ENCODE measurements around the gene ADARB2. TPM values are rescaled to one million over a fixed set of nuclear protein-coding genes. Genes with fewer than 3 reads are reported as not detected.

ADARB2 gene
- total RNA-seq, 1 donor from 2014 or later = under 0.01 TPM

DNA sequence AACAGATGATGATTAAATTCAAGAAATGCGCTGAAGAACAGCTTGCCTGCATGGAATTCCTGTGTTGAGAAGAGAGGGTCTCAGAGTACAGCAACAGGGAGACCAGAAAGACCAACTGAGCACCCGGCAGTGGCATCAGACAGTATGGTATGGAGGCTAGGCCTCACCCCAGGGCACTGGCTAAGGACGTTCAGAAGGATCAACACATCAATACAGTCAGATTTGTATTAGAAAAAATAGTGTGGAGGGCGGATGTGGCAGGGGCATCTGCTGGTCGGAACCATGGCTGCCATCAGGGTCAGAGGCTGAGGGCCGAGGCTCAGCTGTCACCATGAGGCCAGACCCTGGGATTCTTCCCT lies 142.1 kb downstream of the ADARB2 start:
- peaks cover 0 to 5% (median 2%) of the 10 kb centered on the region in 3 donors for H3K27me3 ChIP-seq (ENCODE audit: control insufficient read depth in 3 of 3, insufficient read depth in 3 of 3, low read length in 3 of 3)
- H3K36me3 ChIP-seq (ENCODE audit: control insufficient read depth in 3 of 3, insufficient read depth in 3 of 3, low read length in 3 of 3) = no peaks in the 10 kb centered on the region
- no peaks in the 10 kb centered on the region for H3K4me1 ChIP-seq (ENCODE audit: control insufficient read depth in 3 of 3, insufficient read depth in 3 of 3, low read length in 3 of 3)
- no peak overlapping the region for H3K27ac ChIP-seq (ENCODE audit: low read depth, low read length)
- H3K9me3 ChIP-seq (ENCODE audit: control insufficient read depth in 3 of 3, low read length in 3 of 3) = peaks cover 0 to 4% (median 3%) of the 10 kb centered on the region in 3 donors
- no peak overlapping the region for H3K4me3 ChIP-seq (ENCODE audit: low read length in 3 of 3)
- no peak overlapping the region for H3K9ac ChIP-seq (ENCODE audit: low read depth in 1 of 3, low read length in 3 of 3)

DNA sequence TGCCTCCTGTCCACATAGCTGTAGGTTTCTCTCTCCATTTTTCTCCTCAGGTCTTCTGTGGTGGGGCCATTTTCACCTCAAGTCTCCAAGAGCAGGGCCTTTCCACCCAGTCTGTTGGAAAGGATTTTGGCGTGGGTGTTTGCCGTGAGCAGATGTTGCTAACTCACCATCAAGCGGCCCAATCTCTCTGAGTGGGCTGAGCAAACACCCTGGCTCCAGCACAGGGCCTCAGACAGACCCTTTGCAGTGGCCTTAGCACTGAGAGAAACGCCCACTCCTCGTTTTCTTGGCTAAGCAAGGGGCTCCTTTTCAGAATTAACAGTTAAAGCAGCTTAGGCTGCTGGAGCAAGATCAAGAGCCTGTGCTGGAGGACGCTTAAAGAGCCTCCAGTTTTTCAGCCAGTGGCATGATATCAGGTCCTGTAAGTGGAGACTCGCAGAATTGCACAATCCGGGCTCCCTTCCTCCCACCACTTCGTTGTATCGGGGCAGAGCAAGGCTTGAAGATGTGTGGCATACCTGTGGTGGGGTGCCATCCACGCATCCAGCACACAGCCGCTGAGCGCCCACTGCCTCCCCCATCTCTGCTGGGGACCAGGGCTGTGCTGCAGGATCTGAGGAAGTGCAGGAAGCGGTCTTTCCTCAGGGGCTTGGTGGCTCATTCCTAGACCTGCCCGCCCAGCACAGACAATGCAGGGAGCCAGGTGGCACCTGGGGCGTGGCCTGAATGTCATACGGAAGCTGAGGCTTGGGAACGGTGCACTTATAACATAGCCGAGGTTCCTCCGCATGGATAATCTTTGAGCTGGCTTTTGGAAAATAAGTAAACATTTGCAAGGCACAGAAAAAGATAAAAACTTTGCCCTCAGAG lies 142.7 kb downstream of the ADARB2 start:
- no peak overlapping the region for H3K9ac ChIP-seq (ENCODE audit: low read depth in 1 of 3, low read length in 3 of 3)
- H3K9me3 ChIP-seq (ENCODE audit: control insufficient read depth in 3 of 3, low read length in 3 of 3) = peaks cover 0 to 4% (median 3%) of the 10 kb centered on the region in 3 donors
- no peaks in the 10 kb centered on the region for H3K4me1 ChIP-seq (ENCODE audit: control insufficient read depth in 3 of 3, insufficient read depth in 3 of 3, low read length in 3 of 3)
- H3K36me3 ChIP-seq (ENCODE audit: control insufficient read depth in 3 of 3, insufficient read depth in 3 of 3, low read length in 3 of 3) = no peaks in the 10 kb centered on the region
- H3K4me3 ChIP-seq (ENCODE audit: low read length in 3 of 3) = no peak overlapping the region
- H3K27ac ChIP-seq (ENCODE audit: low read depth, low read length) = no peak overlapping the region
- peaks cover 0 to 5% (median 2%) of the 10 kb centered on the region in 3 donors for H3K27me3 ChIP-seq (ENCODE audit: control insufficient read depth in 3 of 3, insufficient read depth in 3 of 3, low read length in 3 of 3)

DNA sequence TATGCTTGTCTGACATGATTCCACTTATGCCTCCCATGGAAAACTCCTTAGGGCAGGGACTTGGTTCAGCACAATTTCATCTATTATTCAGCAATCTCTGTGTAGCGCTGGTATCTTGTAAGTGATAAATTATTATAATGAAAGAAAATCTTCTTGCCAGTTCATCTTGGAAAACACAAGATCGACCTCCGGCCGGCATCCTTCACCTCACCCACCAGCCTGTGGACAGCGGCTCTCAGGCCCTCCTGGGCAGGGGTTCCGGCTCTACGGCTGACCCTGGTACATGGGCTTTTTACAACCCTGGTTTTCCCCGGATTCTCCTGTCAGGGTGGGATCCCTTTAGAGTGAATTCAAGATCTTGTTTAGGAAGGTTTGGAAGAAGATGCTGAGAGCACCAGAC lies 145.6 kb downstream of the ADARB2 start:
- H3K9ac ChIP-seq (ENCODE audit: low read depth in 1 of 3, low read length in 3 of 3) = no peak overlapping the region
- peaks cover 0 to 4% (median 2%) of the 10 kb centered on the region in 3 donors for H3K27me3 ChIP-seq (ENCODE audit: control insufficient read depth in 3 of 3, insufficient read depth in 3 of 3, low read length in 3 of 3)
- H3K4me1 ChIP-seq (ENCODE audit: control insufficient read depth in 3 of 3, insufficient read depth in 3 of 3, low read length in 3 of 3) = no peaks in the 10 kb centered on the region
- H3K9me3 ChIP-seq (ENCODE audit: control insufficient read depth in 3 of 3, low read length in 3 of 3) = peaks cover 0 to 3% (median 2%) of the 10 kb centered on the region in 3 donors
- no peaks in the 10 kb centered on the region for H3K36me3 ChIP-seq (ENCODE audit: control insufficient read depth in 3 of 3, insufficient read depth in 3 of 3, low read length in 3 of 3)
- no peak overlapping the region for H3K27ac ChIP-seq (ENCODE audit: low read depth, low read length)
- H3K4me3 ChIP-seq (ENCODE audit: low read length in 3 of 3) = no peak overlapping the region

DNA sequence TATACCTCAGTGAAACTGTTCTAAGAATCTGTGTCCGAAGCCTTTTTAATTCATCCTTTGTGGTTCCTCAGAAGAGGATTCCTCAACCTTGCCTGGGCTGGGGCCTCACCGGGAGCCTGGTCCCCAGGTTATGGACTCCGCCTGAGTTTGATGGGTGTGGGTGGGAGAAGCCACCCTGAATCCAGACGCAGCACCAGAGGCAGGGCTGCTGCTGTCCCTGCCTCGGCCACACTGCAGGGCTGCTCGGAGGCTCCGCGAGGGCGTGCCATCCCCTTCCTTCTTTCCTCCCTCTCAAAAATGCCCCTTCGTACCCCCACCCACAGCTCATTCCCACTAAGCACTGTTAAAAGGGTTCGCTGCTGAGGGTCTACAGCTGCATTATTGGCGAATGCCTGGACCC lies 146.3 kb downstream of the ADARB2 start:
- Histone ChIP-seq H3K4me3 (ENCODE audit: low read length in 3 of 3) (no peak overlapping the region), H3K4me1 (ENCODE audit: control insufficient read depth in 3 of 3, insufficient read depth in 3 of 3, low read length in 3 of 3) (no peaks in the 10 kb centered on the region), H3K27me3 (ENCODE audit: control insufficient read depth in 3 of 3, insufficient read depth in 3 of 3, low read length in 3 of 3) (peaks cover 0 to 2% (median 0%) of the 10 kb centered on the region in 3 donors), H3K36me3 (ENCODE audit: control insufficient read depth in 3 of 3, insufficient read depth in 3 of 3, low read length in 3 of 3) (no peaks in the 10 kb centered on the region), H3K9me3 (ENCODE audit: control insufficient read depth in 3 of 3, low read length in 3 of 3) (peaks cover 0 to 3% (median 2%) of the 10 kb centered on the region in 3 donors), H3K9ac (ENCODE audit: low read depth in 1 of 3, low read length in 3 of 3) (no peak overlapping the region), H3K27ac (ENCODE audit: low read depth, low read length) (no peak overlapping the region)

DNA sequence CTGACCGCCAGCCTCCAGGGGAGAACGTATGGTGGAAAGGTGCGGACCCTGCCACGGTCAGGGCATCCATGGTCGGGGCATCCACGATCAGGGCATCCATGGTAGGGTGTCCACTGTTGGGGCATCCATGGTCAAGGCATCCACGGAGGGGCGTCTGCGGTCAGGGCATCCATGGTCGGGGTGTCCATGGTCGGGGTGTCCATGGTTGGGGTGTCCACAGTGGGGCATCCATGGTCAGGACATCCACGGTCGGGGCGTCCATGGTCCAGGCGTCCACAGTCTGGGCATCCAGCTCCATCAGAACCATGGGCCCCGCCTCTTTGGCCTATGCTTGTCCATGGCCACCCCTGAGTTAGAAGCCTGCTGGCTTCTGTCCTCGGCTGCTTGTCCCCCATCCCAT lies 148.1 kb downstream of the ADARB2 start:
- Histone ChIP-seq H3K9ac (ENCODE audit: low read depth in 1 of 3, low read length in 3 of 3) (no peak overlapping the region), H3K36me3 (ENCODE audit: control insufficient read depth in 3 of 3, insufficient read depth in 3 of 3, low read length in 3 of 3) (no peaks in the 10 kb centered on the region), H3K4me1 (ENCODE audit: control insufficient read depth in 3 of 3, insufficient read depth in 3 of 3, low read length in 3 of 3) (no peaks in the 10 kb centered on the region), H3K27me3 (ENCODE audit: control insufficient read depth in 3 of 3, insufficient read depth in 3 of 3, low read length in 3 of 3) (no peaks in the 10 kb centered on the region), H3K27ac (ENCODE audit: low read depth, low read length) (no peak overlapping the region), H3K4me3 (ENCODE audit: low read length in 3 of 3) (no peak overlapping the region), H3K9me3 (ENCODE audit: control insufficient read depth in 3 of 3, low read length in 3 of 3) (peaks cover 0 to 3% (median 2%) of the 10 kb centered on the region in 3 donors)

DNA sequence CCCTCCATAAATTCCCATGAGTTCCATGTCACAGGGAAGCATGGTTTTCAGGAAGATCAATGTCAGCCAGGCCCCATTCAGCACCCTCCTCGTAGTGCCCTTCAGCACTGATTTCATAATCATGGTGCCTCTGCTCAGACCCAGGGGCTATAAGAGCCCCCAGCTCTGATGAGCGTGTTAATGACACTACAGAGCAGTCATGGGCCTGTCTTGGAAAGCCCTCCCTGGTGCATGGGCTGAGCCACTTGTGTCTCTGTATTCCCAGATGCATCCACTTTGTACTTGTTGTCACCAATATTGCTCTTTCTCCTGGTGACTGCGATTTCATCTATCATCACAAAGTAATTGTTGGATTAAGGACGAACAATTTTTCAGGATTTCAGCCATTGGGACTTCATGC lies 154.6 kb downstream of the ADARB2 start:
- Histone ChIP-seq H3K27me3 (ENCODE audit: control insufficient read depth in 3 of 3, insufficient read depth in 3 of 3, low read length in 3 of 3) (peaks cover 0 to 11% (median 0%) of the 10 kb centered on the region in 3 donors), H3K9me3 (ENCODE audit: control insufficient read depth in 3 of 3, low read length in 3 of 3) (peaks cover 0 to under 1% (median 0%) of the 10 kb centered on the region in 3 donors), H3K4me3 (ENCODE audit: low read length in 3 of 3) (no peak overlapping the region), H3K9ac (ENCODE audit: low read depth in 1 of 3, low read length in 3 of 3) (no peak overlapping the region), H3K4me1 (ENCODE audit: control insufficient read depth in 3 of 3, insufficient read depth in 3 of 3, low read length in 3 of 3) (no peaks in the 10 kb centered on the region), H3K27ac (ENCODE audit: low read depth, low read length) (no peak overlapping the region), H3K36me3 (ENCODE audit: control insufficient read depth in 3 of 3, insufficient read depth in 3 of 3, low read length in 3 of 3) (no peaks in the 10 kb centered on the region)

DNA sequence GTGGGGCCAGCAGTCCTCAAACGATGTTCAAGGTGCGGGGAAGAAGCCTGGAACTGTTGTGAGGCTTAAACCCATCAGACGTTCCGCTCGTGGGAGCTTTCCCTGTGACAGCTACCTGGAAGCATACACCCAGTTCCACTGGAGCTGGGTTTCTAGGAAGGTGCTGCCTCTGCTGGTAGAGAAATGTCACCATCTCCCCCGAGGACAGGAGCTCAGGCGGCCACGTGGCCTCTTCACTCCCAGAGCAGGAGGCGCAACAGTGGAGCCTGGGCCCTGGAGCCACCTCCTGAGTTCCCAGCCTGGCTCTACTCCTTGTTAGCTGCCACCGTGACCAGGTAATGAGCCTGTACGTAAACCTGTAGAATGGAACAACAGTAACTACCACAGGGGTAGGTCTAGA lies 156.1 kb downstream of the ADARB2 start:
- Histone ChIP-seq H3K27me3 (ENCODE audit: control insufficient read depth in 3 of 3, insufficient read depth in 3 of 3, low read length in 3 of 3) (peaks cover 0 to 16% (median 0%) of the 10 kb centered on the region in 3 donors), H3K9ac (ENCODE audit: low read depth in 1 of 3, low read length in 3 of 3) (no peak overlapping the region), H3K4me1 (ENCODE audit: control insufficient read depth in 3 of 3, insufficient read depth in 3 of 3, low read length in 3 of 3) (no peaks in the 10 kb centered on the region), H3K9me3 (ENCODE audit: control insufficient read depth in 3 of 3, low read length in 3 of 3) (no peaks in the 10 kb centered on the region), H3K36me3 (ENCODE audit: control insufficient read depth in 3 of 3, insufficient read depth in 3 of 3, low read length in 3 of 3) (no peaks in the 10 kb centered on the region), H3K4me3 (ENCODE audit: low read length in 3 of 3) (no peak overlapping the region), H3K27ac (ENCODE audit: low read depth, low read length) (no peak overlapping the region)

DNA sequence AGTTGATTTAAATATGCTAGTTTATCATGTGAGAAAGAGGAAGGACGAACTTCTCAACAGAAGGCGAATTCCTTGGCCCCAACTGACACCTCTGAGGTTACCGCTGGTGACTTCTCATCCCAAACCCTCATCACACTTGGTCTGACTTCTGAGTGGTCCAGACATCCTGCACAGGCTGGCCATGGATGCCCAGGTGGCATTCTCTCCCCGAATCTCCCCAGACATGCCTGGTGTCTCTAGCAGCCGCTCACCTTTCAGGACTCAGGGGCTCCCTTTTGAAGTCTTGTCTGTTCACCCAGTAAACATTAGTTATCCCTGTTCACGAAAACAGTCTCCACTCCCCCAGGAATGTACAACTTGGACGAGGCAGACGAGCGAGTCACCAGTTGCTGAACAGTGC lies 157.7 kb downstream of the ADARB2 start:
- H3K27ac ChIP-seq (ENCODE audit: low read depth, low read length) = no peak overlapping the region
- H3K36me3 ChIP-seq (ENCODE audit: control insufficient read depth in 3 of 3, insufficient read depth in 3 of 3, low read length in 3 of 3) = no peaks in the 10 kb centered on the region
- H3K27me3 ChIP-seq (ENCODE audit: control insufficient read depth in 3 of 3, insufficient read depth in 3 of 3, low read length in 3 of 3) = peaks cover 0 to 16% (median 0%) of the 10 kb centered on the region in 3 donors
- H3K4me3 ChIP-seq (ENCODE audit: low read length in 3 of 3) = no peak overlapping the region
- H3K4me1 ChIP-seq (ENCODE audit: control insufficient read depth in 3 of 3, insufficient read depth in 3 of 3, low read length in 3 of 3) = no peaks in the 10 kb centered on the region
- no peak overlapping the region for H3K9ac ChIP-seq (ENCODE audit: low read depth in 1 of 3, low read length in 3 of 3)
- no peaks in the 10 kb centered on the region for H3K9me3 ChIP-seq (ENCODE audit: control insufficient read depth in 3 of 3, low read length in 3 of 3)

DNA sequence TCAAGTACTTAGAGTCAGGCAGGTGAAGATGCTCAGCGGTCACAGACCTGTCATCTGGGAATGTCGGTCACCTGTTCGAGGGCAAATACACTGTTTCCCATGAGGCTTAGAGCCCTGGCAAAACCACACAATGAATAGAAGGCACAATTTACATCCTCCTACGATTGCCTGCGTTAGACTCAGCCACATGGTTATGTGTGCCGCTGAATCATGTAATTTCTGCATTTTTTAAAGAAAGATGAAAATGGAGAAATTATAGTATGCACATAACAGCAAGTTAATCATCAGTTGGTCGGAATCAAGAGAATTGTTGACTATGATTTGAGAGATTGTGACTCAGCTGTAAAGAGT lies 158.2 kb downstream of the ADARB2 start:
- no peaks in the 10 kb centered on the region for H3K36me3 ChIP-seq (ENCODE audit: control insufficient read depth in 3 of 3, insufficient read depth in 3 of 3, low read length in 3 of 3)
- H3K27me3 ChIP-seq (ENCODE audit: control insufficient read depth in 3 of 3, insufficient read depth in 3 of 3, low read length in 3 of 3) = peaks cover 0 to 16% (median 0%) of the 10 kb centered on the region in 3 donors
- H3K9me3 ChIP-seq (ENCODE audit: control insufficient read depth in 3 of 3, low read length in 3 of 3) = no peaks in the 10 kb centered on the region
- H3K27ac ChIP-seq (ENCODE audit: low read depth, low read length) = no peak overlapping the region
- H3K4me1 ChIP-seq (ENCODE audit: control insufficient read depth in 3 of 3, insufficient read depth in 3 of 3, low read length in 3 of 3) = no peaks in the 10 kb centered on the region
- no peak overlapping the region for H3K4me3 ChIP-seq (ENCODE audit: low read length in 3 of 3)
- H3K9ac ChIP-seq (ENCODE audit: low read depth in 1 of 3, low read length in 3 of 3) = no peak overlapping the region

DNA sequence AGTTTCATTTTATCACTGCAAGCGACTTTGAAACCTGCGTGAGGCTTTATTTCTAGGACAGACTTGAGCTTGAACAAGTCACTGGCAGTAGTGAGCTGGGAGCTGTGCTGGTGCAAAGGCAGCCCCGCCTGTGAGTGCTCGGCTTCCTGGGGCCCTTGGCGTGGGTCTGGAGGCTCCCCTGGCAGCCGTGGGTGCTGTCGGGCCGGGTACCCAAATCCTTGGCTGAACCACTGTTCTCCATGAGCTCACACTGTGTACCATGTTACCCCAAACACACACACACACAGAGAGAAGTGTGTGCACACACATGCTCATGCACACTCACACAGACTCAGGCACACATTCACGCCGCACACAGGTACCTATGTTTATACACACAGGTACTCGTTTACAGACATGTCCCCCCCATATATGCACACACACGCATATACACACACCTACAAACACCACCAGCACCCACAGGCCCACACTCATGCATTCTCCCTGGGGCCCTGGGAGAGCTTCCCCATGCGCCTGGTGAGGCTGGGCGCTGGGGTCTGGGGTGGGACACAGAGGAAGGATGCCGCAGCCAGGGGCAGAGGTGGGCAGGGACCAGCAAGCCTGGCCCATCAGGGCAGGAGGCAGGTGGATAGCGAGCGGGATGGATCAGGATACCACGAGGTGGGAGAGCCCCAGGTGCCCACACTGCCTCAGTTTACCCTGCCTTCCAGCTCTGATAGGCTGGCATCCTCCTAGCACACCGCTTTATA lies 158.8 kb downstream of the ADARB2 start:
- no peak overlapping the region for H3K9ac ChIP-seq (ENCODE audit: low read depth in 1 of 3, low read length in 3 of 3)
- H3K4me1 ChIP-seq (ENCODE audit: control insufficient read depth in 3 of 3, insufficient read depth in 3 of 3, low read length in 3 of 3) = no peaks in the 10 kb centered on the region
- no peak overlapping the region for H3K4me3 ChIP-seq (ENCODE audit: low read length in 3 of 3)
- peaks cover 0 to 17% (median 0%) of the 10 kb centered on the region in 3 donors for H3K27me3 ChIP-seq (ENCODE audit: control insufficient read depth in 3 of 3, insufficient read depth in 3 of 3, low read length in 3 of 3)
- no peaks in the 10 kb centered on the region for H3K9me3 ChIP-seq (ENCODE audit: control insufficient read depth in 3 of 3, low read length in 3 of 3)
- H3K36me3 ChIP-seq (ENCODE audit: control insufficient read depth in 3 of 3, insufficient read depth in 3 of 3, low read length in 3 of 3) = no peaks in the 10 kb centered on the region
- no peak overlapping the region for H3K27ac ChIP-seq (ENCODE audit: low read depth, low read length)

Measured in skeletal muscle tissue (tissue), 4 donors.